Measurements from ENCODE around the gene GPR132.

DNA sequence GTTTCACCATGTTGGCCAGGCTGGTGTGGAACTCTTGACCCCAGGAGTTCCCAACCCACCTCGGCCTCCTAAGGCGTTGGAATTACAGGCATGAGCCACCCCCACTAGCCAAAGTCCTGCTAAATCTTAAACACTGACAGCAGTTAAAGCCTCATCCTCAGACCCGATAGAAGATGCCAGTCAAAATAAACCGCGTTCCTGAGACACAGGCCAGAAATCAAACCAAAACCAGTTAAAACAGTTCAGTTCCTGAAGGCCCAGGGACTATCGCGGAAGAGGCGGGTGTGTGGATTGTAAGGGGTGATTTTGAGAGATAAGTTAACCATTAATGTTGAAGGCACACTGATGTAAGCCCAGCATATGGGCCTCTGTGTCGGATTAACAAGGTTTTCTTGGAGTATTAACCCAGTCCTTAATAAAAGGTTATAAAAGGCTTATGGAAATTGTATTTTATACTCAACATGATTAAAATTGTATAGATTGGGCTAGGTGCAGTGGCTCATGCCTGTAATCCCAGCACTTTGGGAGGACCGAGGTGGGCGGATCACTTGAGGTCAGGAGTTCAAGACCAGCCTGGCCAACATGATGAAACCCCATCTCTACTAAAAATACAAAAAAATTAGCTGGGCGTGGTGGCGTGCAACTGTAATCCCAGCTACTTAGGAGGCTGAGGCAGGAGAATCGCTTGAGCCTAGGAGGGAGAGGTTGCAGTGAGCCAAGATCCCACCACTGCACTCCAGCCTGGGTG, 25.6 kb downstream of the GPR132 start:
- no peak for TF ChIP-seq POLR2A (IDR thresholded peaks at IDR 0.05)
- TF ChIP-seq, protein P1, sequence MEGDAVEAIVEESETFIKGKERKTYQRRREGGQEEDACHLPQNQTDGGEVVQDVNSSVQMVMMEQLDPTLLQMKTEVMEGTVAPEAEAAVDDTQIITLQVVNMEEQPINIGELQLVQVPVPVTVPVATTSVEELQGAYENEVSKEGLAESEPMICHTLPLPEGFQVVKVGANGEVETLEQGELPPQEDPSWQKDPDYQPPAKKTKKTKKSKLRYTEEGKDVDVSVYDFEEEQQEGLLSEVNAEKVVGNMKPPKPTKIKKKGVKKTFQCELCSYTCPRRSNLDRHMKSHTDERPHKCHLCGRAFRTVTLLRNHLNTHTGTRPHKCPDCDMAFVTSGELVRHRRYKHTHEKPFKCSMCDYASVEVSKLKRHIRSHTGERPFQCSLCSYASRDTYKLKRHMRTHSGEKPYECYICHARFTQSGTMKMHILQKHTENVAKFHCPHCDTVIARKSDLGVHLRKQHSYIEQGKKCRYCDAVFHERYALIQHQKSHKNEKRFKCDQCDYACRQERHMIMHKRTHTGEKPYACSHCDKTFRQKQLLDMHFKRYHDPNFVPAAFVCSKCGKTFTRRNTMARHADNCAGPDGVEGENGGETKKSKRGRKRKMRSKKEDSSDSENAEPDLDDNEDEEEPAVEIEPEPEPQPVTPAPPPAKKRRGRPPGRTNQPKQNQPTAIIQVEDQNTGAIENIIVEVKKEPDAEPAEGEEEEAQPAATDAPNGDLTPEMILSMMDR (IDR thresholded peaks at IDR 0.05), result no peak

All from heart left ventricle (tissue), 13 donors.